HG02852 (cell line): ENCODE measurements around the gene FGF9.

ENCODE experiments used
- ATAC-seq: cut with Tn5 transposase; IDR thresholded peaks from one replicate; pipeline ENCODE4 v1.9.1; 2021; ENCODE audit warnings: mild to moderate bottlenecking, moderate library complexity; ENCODE audit not compliant: unreplicated experiment

The FGF9 gene

GRCh38 chr13:21670883-21671619 lies at the start of gene FGF9:
Gene FGF9 (plus strand): TSS chr13:21671073. CDS start chr13:21671913, 840 bp downstream.
- ATAC-seq: peak; percentile 66

- no peak for ATAC-seq
These were observed 45.5 kb upstream of the FGF9 start for GRCh38 chr13:21625366-21625765.

- ATAC-seq: no peak
These were observed 38.7 kb upstream of the FGF9 start for GRCh38 chr13:21632196-21632595.

- no peak for ATAC-seq
These were observed 34.2 kb upstream of the FGF9 start for GRCh38 chr13:21636656-21637055.

GRCh38 chr13:21637296-21637695 lies 33.6 kb upstream of the FGF9 start:
- no peak for ATAC-seq

- no peak for ATAC-seq
These were observed 32.3 kb upstream of the FGF9 start for GRCh38 chr13:21638319-21639282.

- ATAC-seq: no peak
These were observed 31.3 kb upstream of the FGF9 start for GRCh38 chr13:21639561-21639960.

GRCh38 chr13:21641629-21642028 lies 29.2 kb upstream of the FGF9 start:
- ATAC-seq: peak; percentile 50

- ATAC-seq: no peak
These were observed 13.3 kb upstream of the FGF9 start for GRCh38 chr13:21657538-21657937.

- ATAC-seq: no peak
These were observed 11.8 kb upstream of the FGF9 start for GRCh38 chr13:21659087-21659486.

- no peak for ATAC-seq
These were observed 9.6 kb upstream of the FGF9 start for GRCh38 chr13:21661097-21661909.

- ATAC-seq: no peak
These were observed 7.7 kb upstream of the FGF9 start for GRCh38 chr13:21663197-21663596.

- no peak for ATAC-seq
These were observed 2.1 kb upstream of the FGF9 start for GRCh38 chr13:21668732-21669275.

- ATAC-seq: peak; percentile 29
These were observed 629 bp upstream of the FGF9 start for GRCh38 chr13:21670006-21670882.

- no peak for ATAC-seq
These were observed 880 bp downstream of the FGF9 start for GRCh38 chr13:21671620-21672286.

- no peak for ATAC-seq
These were observed 1.4 kb downstream of the FGF9 start for GRCh38 chr13:21672287-21672680.

GRCh38 chr13:21672796-21673538 lies 2.1 kb downstream of the FGF9 start:
- ATAC-seq: no peak

- peak; percentile 14 for ATAC-seq
These were observed 2.6 kb downstream of the FGF9 start for GRCh38 chr13:21673539-21673788.
